Endothelial cell of umbilical vein (primary cell): ENCODE results near the gene MAML1.

ENCODE experiments used
- CTCF ChIP-seq, 2 donors: IDR thresholded peaks; 1 replicate in 1 of 2; 2 replicates in 1 of 2; pipeline ENCODE4 v1.5.1; 2011; ENCODE audit warnings: low read length in 2 of 2, mild to moderate bottlenecking in 2 of 2, moderate library complexity in 2 of 2, control low read depth in 1 of 2, inconsistent platforms in 1 of 2, low read depth in 1 of 2; ENCODE audit not compliant: insufficient read depth in 1 of 2; ENCODE audit errors: extremely low read depth in 1 of 2
- EZH2 ChIP-seq: IDR thresholded peaks from 2 replicates; pipeline ENCODE4 v1.6.1; 2012; ENCODE audit warnings: borderline replicate concordance, low read depth, mild to moderate bottlenecking, moderate library complexity, low read length, inconsistent platforms; ENCODE audit not compliant: severe bottlenecking
- FOS ChIP-seq: IDR thresholded peaks from 2 replicates; pipeline ENCODE4 v1.6.1; 2011; ENCODE audit warnings: mild to moderate bottlenecking, low read length, moderate library complexity, borderline replicate concordance; ENCODE audit not compliant: insufficient read depth
- GATA2 ChIP-seq: IDR thresholded peaks from 2 replicates; pipeline ENCODE4 v1.7.0; 2011; ENCODE audit warnings: low read depth, mild to moderate bottlenecking, moderate library complexity, mixed read lengths, low read length; ENCODE audit not compliant: insufficient read length, insufficient read depth
- JUN ChIP-seq: IDR thresholded peaks from 2 replicates; pipeline ENCODE4 v1.6.1; 2011; ENCODE audit warnings: borderline replicate concordance, low read depth; ENCODE audit not compliant: insufficient read length, insufficient read depth
- POLR2A ChIP-seq: IDR thresholded peaks from 2 replicates; pipeline ENCODE4 v1.6.1; 2012; ENCODE audit warnings: low read depth, mild to moderate bottlenecking, control low read depth, low read length
- POLR2AphosphoS5 ChIP-seq: IDR thresholded peaks from 2 replicates; pipeline ENCODE4 v1.6.1; 2012; ENCODE audit warnings: low read depth, mild to moderate bottlenecking, control low read depth, low read length, moderate library complexity; ENCODE audit not compliant: insufficient read depth

- TF ChIP-seq CTCF (IDR thresholded peaks at IDR 0.05; ENCODE audit: extremely low read depth in 1 of 2, insufficient read depth in 1 of 2, low read depth in 1 of 2, low read length in 2 of 2) (no peak), POLR2AphosphoS5 (no peak), POLR2A (no peak), EZH2 (no peak), GATA2 (no peak), FOS (no peak), JUN (no peak)
These were observed 1.8 kb upstream of the MAML1 start for GRCh38 chr5:179730852-179731251.
